DOHH2 (cell line): ENCODE data around the gene PDE6B.

Experiments used
- CTCF ChIP-seq: fragments of 200-600 bp; sonication (generic); IDR thresholded peaks from one replicate; pipeline ENCODE4 v1.5.1; 2014; ENCODE audit warnings: antibody characterized with exemption, mild to moderate bottlenecking, low read depth, low read length; ENCODE audit not compliant: poor library complexity, severe bottlenecking
- EZH2phosphoT487 ChIP-seq: fragments of 200-600 bp; sonication (generic); IDR thresholded peaks from 2 replicates; pipeline ENCODE4 v1.6.1; 2017; ENCODE audit warnings: borderline replicate concordance, mild to moderate bottlenecking, antibody characterized with exemption, low read length, moderate library complexity, mixed read lengths

GRCh38 chr4:655464-656151 is 30.2 kb downstream of the PDE6B start:
- TF ChIP-seq CTCF (no peak), EZH2phosphoT487 (no peak)
